ENCODE measurements around the gene PTGS2. TPM values are rescaled to one million over a fixed set of nuclear protein-coding genes. Genes with fewer than 3 reads are reported as not detected.

Gene PTGS2
- total and polyA plus RNA-seq, 9 donors = 0.50 to 7.4 (median 2.4) TPM

DNA sequence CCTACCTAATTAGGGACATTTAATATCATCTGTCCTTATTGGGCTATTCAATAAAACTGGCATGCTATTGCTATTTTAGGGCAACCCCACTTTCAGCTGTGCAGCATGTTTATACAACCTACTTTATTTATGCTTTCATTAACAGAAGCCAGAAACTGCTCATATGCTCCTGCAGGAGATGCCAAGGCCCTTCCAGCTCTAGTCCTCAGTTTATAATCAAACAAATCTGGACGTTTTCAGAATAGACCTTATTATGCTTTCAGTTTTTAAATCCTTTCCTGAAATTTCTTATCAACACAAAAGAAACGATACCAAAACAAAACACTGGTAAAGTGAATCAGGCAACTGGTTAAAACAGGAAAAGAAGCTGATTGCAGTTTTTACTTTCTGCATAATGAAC lies 53.2 kb downstream of the PTGS2 start:
- H3K4me3 ChIP-seq = no peak overlapping the region
- intact Hi-C loops (cut with DNase I) = no loop called here
- 0 to 1% (median 1%) methylated on average over 2 of the region's 2 CpGs for WGBS, 3 donors

DNA sequence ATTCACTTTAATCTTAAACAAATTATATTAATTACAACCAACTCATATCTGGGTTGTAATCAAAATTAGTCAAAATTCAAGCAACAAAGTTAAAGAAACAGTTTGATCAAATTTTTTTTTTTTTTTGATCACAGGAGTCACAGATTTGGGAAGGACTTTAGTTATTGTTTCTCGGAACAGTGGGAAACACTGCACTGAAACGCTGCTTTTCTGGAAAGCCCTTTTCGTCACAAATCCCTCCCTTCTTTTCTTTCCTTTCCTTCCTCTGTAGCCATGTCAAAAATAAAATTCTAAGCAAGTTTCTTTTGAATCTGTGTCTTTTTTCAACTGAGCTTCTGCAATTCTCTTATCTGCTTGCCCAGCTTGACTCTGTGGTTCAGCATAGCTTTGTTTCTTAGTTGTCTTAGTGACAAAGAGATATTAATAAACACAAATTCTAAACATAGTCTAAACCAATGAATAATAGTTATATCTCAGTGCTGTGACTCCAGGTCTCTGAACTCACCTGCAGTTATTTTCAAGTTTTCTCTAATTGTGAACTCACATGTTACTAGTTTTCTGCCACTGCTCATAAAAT lies 53.8 kb downstream of the PTGS2 start:
- no peak for DNase-seq
- no peak overlapping the region for H3K4me3 ChIP-seq
- no peaks in the 10 kb centered on the region for H3K36me3 ChIP-seq
- H3K27me3 ChIP-seq = no peaks in the 10 kb centered on the region
- no peak overlapping the region for H3K27ac ChIP-seq
- TF ChIP-seq EP300 (IDR thresholded peaks at IDR 0.05) (no peak), POLR2A (IDR thresholded peaks at IDR 0.05) (no peak)
- H3K4me1 ChIP-seq (ENCODE audit: insufficient read depth) = no peaks in the 10 kb centered on the region
- 5 to 14% (median 7%) methylated on average over 3 of the region's 3 CpGs for whole genome bisulfite sequencing, 3 donors
- intact Hi-C loops (cut with DNase I) = no loop called here
- H3K9me3 ChIP-seq = no peaks in the 10 kb centered on the region

More for the DNA sequence above, 53.2 kb downstream of the PTGS2 start:
- Histone ChIP-seq H3K27ac (no peak overlapping the region), H3K4me1 (ENCODE audit: insufficient read depth) (no peaks in the 10 kb centered on the region), H3K27me3 (no peaks in the 10 kb centered on the region), H3K9me3 (no peaks in the 10 kb centered on the region), H3K36me3 (no peaks in the 10 kb centered on the region)
- TF ChIP-seq, protein P1, sequence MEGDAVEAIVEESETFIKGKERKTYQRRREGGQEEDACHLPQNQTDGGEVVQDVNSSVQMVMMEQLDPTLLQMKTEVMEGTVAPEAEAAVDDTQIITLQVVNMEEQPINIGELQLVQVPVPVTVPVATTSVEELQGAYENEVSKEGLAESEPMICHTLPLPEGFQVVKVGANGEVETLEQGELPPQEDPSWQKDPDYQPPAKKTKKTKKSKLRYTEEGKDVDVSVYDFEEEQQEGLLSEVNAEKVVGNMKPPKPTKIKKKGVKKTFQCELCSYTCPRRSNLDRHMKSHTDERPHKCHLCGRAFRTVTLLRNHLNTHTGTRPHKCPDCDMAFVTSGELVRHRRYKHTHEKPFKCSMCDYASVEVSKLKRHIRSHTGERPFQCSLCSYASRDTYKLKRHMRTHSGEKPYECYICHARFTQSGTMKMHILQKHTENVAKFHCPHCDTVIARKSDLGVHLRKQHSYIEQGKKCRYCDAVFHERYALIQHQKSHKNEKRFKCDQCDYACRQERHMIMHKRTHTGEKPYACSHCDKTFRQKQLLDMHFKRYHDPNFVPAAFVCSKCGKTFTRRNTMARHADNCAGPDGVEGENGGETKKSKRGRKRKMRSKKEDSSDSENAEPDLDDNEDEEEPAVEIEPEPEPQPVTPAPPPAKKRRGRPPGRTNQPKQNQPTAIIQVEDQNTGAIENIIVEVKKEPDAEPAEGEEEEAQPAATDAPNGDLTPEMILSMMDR (IDR thresholded peaks at IDR 0.05) = no peak
- TF ChIP-seq POLR2A (IDR thresholded peaks at IDR 0.05) (no peak), EP300 (IDR thresholded peaks at IDR 0.05) (no peak)
- no peak for DNase-seq

DNA sequence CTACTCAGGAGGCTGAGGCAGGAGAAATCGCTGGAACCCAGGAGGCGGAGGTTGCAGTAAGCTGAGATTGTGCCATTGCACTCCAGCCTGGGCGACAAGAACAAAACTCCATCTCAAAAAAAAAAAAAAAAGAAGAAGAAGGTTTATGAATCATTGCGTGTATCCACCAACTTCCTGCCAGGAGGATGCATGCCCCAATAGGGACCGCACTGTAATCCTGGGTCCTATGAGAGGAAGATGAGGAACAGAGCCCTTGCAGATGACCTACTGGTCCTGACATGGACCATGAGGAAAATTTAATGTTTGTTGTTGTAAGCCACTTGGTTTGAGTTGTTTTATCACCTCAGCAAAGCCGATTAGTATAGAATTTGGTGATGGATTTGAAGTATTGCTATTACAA lies 56.7 kb downstream of the PTGS2 start:
- intact Hi-C loops (cut with DNase I) = no loop called here
- no peak for DNase-seq

More for the DNA sequence above, 56.7 kb downstream of the PTGS2 start:
- H3K4me1 ChIP-seq (ENCODE audit: insufficient read depth) = no peaks in the 10 kb centered on the region
- H3K36me3 ChIP-seq = no peaks in the 10 kb centered on the region
- 94 to 96% (median 95%) methylated on average over 6 of the region's 6 CpGs for WGBS, 3 donors
- no peaks in the 10 kb centered on the region for H3K27me3 ChIP-seq
- TF ChIP-seq, protein P1 (IDR thresholded peaks at IDR 0.05) = no peak
- TF ChIP-seq POLR2A (IDR thresholded peaks at IDR 0.05) (no peak), EP300 (IDR thresholded peaks at IDR 0.05) (no peak)
- H3K4me3 ChIP-seq = no peak overlapping the region
- no peaks in the 10 kb centered on the region for H3K9me3 ChIP-seq
- H3K27ac ChIP-seq = no peak overlapping the region

Other genes starting within 250 kb of the PTGS2 start
- gene PDC, start 219.3 kb downstream of the PTGS2 start, total RNA-seq = not detected
- gene PDC, start 219.3 kb downstream of the PTGS2 start, polyA plus RNA-seq = not detected
- gene PLA2G4A, start 148.5 kb upstream of the PTGS2 start, total RNA-seq = 10 to 100 TPM in 3 of 7 donors, 1 to 10 TPM in 4; 3.9 to 19.0 (median 9.9) TPM
- 1 to 10 TPM; 1.7 to 5.7 TPM for gene PLA2G4A, start 148.5 kb upstream of the PTGS2 start, polyA plus RNA-seq

Measured in ovary (tissue), 9 donors.